ENCODE results near the gene PRDM7. TPM values are rescaled to one million over a fixed set of nuclear protein-coding genes. Genes with fewer than 3 reads are reported as not detected.

PRDM7 gene
- total RNA-seq, 4 donors from 2014 or later, result not detected

DNA sequence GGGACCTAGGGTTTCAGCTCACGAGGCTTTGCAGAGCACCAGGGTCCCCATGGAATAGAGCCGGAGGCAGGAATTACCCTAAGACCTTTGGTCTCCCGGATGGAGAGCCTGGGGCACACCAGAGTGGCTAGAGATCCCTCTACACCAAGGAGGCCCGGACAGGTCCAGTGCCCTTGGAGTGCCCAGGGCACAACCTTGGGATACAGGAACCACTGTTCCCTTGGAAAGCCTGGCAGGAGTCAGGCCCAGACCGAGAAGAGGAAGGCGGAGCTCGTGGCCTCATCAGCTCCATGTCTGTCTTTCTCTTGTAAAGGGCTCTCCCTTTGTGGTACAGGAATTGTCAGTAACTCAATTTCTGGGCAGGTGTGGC is 54.1 kb downstream of the PRDM7 start:
- TF ChIP-seq, protein P1, sequence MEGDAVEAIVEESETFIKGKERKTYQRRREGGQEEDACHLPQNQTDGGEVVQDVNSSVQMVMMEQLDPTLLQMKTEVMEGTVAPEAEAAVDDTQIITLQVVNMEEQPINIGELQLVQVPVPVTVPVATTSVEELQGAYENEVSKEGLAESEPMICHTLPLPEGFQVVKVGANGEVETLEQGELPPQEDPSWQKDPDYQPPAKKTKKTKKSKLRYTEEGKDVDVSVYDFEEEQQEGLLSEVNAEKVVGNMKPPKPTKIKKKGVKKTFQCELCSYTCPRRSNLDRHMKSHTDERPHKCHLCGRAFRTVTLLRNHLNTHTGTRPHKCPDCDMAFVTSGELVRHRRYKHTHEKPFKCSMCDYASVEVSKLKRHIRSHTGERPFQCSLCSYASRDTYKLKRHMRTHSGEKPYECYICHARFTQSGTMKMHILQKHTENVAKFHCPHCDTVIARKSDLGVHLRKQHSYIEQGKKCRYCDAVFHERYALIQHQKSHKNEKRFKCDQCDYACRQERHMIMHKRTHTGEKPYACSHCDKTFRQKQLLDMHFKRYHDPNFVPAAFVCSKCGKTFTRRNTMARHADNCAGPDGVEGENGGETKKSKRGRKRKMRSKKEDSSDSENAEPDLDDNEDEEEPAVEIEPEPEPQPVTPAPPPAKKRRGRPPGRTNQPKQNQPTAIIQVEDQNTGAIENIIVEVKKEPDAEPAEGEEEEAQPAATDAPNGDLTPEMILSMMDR (IDR thresholded peaks at IDR 0.05; ENCODE audit: low read depth), result no peak

DNA sequence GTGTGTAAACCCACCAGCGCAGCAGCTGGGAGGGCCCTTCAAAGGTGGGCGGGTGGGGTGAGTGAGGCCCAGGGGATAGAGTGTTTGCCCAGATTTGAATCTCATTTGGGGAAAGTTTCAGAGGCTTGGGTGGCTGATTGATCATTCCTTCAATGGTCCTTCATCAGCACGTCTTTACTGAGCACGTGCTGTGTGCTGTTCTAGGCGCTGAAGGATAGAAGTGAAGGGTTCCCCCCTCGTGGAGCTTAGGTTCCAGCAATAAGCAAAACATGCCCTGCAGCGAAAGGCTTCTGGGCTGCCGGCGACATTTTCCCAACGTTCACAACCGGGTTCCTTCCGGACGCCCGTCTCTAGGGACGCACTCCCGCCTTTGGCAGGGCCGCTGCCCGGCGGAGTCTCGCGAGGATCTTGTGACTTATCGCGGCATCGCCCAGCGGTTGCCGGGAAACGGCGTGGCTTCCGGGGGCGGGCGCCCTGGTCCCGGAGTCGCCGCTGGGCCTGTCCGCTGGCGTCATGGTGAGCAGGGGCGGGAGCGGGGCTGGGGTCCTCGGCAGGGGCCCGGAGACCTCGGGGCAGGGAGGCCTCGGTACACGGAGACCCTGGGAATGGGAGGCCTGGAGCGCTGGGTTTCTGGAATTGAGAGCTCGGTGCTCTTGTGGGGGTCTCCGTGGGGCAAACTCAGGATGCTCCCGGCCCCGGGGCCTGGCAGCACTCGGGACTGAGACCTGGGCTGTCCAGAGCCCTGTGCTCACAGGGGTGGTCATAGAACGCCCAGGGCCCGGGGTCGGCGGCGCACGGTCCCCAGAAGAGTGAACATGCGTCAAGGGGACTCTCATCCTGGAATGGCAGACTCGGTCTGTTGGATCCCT is 54.7 kb downstream of the PRDM7 start:
- TF ChIP-seq, protein P1 (IDR thresholded peaks at IDR 0.05; ENCODE audit: low read depth), result no peak

DNA sequence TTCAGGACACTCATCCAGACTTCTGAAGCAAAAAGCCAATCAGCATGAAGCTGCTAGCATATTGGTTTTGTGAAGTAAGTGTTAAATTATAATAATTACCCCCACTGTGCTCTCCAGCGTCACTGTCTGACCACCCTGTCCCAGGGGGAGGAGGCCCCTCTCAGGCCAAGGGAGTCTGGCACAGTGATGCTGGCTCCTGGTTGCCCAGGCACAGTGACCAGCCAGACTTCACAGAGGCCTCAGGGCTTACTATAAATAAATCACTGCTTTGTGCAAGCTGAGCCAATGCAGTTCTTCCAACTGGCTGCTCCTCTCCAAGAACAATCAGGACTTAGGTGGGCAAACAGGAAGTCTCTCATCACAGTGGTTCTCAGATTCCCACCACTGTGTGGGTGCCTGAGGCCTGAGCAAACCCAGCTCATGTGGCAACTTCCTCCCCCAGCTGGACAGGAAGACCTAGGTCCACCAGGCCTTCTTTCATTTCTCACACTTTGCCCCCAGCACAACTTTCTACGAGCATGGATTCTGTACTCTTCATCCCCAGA is 56.2 kb downstream of the PRDM7 start:
- TF ChIP-seq, protein P1 (IDR thresholded peaks at IDR 0.05; ENCODE audit: low read depth), result no peak

DNA sequence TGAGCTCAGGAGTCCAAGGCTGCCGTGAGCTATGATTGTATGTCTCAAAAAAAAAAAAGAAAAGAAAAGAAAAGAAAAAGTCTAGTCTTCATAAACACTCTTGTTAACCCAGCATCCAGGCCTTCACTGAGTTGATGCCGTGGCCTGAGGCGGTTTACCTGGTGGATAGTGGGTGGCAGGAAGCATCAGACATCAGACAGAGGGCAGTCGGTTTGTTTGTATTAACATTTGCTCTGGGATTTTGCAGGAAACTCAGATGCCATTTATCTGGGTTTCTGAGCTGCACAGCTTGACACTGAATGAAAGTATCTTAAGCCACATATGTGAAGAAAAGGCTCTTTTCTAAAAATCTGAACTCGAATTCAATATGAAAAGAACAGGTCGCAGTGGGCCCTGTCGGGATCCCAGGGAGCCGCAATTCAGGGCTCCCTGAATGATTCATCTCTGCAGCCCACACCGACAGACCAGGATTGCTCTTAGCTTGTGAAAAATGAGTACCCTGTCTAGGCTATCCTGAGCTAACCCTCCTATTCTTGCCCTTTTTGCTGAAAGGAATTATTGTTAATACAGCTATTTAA is 56.8 kb downstream of the PRDM7 start:
- TF ChIP-seq, protein P1 (IDR thresholded peaks at IDR 0.05; ENCODE audit: low read depth), result no peak

DNA sequence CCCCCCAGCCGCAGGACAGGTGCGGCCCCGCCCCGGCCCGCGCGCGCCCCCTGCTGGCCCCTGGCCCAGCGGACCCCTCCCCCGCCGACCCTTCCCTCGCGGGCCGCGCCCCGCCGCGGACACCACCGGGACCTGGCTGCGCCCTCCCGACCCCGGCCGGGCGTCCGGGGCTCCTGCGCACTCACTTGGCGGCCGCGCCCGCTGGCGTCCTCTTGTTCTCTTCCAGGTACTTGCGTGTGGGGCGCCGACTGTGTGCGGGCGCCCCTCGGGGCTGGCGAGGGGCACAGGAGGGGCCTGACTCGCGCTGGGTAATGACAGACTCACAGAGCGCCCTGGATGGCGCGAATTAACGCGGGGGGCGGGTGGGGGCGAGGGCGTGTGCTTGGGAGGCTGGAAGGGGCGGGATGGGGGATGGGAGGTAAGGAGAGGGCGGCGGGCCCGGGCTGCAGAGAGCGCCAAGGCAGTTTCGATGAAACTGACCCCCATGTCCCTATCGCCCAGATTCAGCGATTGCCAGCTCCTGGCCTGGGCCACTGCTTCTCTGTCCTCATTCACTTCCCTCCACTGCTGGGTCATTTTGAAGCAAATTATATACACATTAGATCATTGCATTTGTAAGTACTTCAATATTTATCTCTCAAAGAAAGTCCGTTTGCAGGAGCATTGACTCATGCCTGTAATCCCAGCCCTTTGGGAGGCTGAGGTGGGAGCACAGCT is 57.4 kb downstream of the PRDM7 start:
- TF ChIP-seq, protein P1 (IDR thresholded peaks at IDR 0.05; ENCODE audit: low read depth), result no peak

DNA sequence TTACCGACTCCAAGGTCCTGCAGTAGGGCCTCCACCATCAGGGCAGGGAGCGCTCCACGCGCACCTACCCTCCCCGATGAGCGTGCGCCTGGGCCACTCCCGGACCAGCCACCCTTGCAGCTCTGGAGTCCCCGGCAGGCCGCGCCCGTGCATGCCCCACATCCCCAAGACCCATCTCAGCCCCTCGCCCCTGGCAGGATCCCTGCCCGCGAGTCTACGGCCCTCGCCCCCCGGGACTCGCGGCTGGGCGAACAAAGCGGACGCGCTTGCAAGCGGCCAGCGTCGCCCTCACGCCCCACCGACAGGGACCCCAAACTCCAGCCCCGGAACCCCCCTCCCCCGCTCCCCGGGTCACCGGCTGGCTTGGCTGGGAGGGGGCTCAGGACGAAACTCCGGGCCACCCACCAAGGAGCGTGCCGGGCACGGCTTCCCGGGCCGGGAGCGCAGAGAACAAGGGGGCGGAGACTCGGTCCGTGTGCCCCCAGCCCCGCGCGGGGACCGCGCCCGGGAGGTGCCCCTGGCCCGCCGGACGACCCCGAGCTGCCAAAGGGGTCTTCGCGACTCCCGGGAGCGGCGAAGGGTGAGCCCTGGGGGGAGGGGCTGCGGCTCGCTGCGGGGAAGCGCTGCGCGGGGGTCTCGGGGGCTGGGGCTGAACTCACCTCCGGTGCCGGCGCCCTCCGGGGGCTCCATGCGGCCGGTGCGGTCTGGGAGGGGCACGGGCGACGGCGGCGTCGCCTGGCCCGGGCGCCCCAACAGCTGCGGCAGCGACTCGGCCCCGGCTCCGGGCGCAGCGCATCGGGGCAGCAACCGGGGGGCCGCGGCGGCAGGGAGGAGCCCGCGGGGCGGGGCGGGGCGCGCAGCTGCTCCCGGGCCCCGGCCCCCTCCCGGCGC is 58.2 kb downstream of the PRDM7 start, which contains the start of gene DBNDD1:
TSS of gene DBNDD1 (minus strand) at position 805 of the 891 bp plus-strand sequence. CDS start at position 690, 115 bp downstream.
- TF ChIP-seq, protein P1 (IDR thresholded peaks at IDR 0.05; ENCODE audit: low read depth), result no peak
